ENCODE results near the gene RAD51B.
"Not testable (repeated sequence)": the region's sequence is repeated elsewhere in the genome, so short reads cannot be mapped to it uniquely, and the experiment has no call there.

RAD51B gene

DNA sequence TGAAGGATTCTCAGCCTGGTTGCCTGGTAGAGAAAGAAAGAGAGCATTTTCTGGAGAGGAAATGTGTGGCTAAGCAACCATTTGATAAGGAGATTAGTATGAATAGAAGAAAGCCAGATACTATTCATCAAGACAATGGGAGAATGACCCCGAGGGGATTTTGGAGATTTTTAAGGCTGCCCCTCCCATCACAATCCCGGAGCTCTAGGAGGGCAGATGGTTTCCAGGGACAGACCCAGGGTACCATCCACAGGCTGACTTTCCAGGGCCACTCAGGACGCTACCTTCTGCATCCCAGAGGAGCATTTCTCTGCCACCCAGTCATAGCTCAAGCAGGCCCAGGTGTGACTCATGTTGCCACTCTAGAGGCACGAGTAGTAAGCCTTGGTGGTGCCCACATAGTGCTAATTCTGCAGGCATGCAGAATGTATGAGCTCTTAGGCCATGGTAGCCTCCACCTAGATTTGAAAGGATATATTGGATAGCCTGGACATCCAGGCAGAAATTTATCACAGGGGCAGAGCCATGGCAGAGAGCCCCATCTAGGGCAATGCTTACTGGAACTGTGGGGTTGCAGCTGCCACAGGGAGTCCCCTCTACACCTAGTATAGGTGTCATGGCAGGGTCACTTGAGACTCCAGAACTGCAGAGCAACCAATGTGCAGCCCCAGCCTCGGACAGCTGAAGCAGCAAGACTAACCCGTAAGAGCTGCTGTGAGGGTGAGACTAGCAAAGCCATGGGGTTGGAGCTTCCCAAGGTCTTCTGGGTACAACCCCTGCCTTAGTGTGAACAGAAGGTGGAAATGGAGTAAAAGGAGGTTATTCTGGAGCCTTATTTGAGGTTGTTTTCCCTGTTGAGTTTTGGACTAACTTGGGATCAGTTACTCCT lies 607.3 kb downstream of the RAD51B start:
- no peak for DNase-seq

GRCh38 chr14:68427550-68427890 lies 607.9 kb downstream of the RAD51B start:
- no peak for DNase-seq

GRCh38 chr14:68428900-68429299 lies 609.3 kb downstream of the RAD51B start:
- not testable (repeated sequence) for DNase-seq

- DNase-seq = not testable (repeated sequence)
Measured at GRCh38 chr14:68434173-68434572, 614.6 kb downstream of the RAD51B start.

DNA sequence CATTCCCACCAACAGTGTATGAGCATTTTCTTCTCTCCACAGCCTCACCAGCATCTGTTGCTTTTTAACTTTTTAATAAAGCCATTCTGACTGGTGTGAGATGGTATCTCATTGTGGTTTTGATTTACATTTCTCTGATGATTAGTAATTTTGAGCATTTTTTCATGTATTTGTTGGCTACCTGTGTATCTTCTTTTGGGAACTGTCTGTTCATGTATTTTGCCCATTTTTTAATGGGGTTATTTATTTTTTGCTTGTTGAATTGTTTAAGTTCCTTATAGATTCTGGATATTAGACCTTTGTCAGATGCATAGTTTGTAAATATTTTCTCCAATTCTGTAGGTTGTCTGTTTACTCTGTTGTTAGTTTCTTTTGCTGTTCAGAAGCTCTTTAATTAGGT lies 616.1 kb downstream of the RAD51B start:
- not testable (repeated sequence) for DNase-seq

DNA sequence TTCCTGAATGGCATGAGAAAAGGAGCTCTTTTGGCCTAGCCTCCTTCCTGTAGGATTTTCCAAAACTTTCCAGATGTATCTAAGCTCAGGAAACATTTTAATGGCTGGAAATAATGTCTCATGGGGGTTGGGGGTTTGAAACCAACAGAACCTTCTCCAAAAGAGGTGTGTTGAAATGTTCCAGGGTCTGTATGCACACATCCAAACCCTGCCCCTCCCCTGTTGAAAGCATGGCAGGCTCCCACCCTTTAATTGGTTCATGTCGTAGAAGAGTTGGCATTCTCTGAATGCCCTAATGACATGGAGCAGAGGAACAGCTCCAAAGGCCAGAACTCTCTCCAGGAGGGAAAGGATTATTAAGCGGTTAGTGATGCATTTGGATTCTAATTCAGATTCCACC lies 620.1 kb downstream of the RAD51B start:
- DNase-seq = no peak

- DNase-seq = no peak
Measured at GRCh38 chr14:68440820-68441219, 621.2 kb downstream of the RAD51B start.

- DNase-seq = no peak
Measured at GRCh38 chr14:68441542-68441941, 622.0 kb downstream of the RAD51B start.

DNA sequence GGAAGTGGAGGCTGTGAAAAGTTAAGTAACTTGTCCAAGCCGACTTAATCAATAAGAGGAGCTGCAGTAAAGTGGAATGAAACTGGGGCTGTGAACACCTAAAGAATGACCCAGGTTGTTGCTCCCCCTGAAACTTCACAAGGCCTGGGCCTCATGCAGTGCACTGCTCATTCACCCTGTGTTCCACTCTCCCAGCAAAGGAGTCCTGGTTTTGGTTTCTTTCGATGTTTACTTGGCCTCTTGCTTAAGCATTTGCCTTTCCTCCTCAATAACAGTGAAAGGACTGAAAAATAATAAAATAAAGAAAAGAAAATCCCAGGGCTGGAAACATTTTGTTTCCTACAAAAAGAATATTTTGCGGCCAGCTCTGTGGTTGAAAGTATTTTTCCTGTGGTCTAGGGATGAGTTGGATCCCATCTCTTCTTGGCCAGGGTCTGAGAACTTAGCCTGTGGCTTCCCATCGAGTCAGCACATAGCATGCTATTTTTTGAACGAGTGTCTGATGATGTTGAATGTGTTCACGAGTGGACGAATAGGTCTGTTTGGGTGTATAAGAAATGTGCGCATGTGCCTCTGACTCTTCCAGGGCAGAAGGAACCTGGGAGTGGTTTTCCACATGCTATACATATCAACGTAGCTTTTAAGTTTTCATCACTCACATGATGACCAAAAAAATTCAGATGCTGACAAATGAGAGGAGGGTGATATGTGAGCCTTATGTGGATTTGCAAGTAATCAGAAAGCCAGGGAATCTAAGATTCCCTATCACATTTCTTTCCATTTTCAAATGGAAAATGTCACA lies 623.5 kb downstream of the RAD51B start:
- no peak for DNase-seq

- DNase-seq = no peak
Measured at GRCh38 chr14:68444449-68445168, 625.0 kb downstream of the RAD51B start.

DNA sequence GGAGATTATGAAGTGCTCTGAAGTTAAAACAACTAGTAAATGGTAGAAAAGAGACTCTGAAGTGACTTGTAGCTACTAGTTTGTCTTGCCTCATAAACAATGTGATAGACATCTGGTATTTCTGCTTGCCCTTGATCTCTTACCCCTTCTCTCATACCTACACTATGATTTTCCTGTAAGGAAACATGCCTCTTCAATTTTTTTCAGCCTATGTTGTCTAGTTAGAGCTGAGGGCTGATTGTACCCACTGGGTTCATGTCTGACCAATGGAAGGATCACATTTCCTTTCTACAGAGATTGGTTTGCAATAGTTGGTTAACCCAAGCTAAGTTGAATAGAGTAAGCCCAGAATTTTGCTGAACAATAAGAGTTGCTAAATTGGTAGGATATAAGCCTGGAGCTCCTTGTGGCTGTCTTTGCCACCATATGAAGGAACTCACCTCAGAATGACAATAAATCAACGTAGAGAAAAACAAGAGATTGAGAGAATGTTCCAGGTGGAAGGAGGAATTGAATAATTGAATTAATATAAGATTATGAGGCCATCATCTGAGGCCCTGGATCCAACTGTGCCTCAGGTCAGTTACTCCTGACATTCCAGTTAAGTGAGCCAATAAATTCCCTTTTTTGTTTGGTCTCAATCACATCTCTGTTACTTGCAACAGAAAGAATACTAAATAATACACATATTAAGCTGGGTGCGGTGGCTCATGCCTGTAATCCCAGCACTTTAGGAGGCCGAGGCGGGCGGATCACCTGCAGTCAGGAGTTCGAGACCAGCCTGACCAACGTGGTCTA lies 626.9 kb downstream of the RAD51B start:
- no peak for DNase-seq

GRCh38 chr14:68447581-68448251 lies 628.1 kb downstream of the RAD51B start:
- no peak for DNase-seq

DNA sequence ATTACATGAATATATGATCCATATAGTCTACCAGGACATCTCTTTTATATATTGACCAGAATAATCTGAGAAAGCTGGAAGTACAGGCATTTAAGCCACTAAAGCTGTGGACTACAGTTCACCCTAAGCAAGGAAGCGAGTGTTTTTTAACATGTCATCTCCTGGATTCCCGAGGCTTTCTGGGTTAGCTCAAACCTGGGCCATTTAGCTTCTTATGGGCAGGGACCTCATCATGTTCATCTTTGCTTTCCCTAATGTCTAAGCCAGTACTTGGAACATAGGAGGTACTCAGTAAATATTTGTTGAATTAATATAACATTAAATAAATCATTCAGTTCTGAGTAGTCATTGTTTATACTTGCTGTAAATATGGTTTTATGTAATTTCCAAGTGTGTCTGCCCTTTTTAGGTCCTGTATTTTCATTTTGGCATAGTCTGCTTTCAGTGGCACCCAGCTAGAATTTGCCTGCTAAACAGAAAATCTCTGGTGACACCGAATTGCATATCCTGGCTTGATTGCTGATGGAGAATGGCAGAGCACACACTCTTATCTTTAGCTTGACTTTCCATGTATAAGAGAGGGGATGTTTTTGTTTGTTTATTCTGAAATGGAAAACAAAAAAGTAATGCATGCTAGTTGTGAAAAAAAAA lies 628.8 kb downstream of the RAD51B start:
- no peak for DNase-seq

- DNase-seq = no peak
Measured at GRCh38 chr14:68449561-68450181, 630.1 kb downstream of the RAD51B start.

- no peak for DNase-seq
Measured at GRCh38 chr14:68450391-68451120, 631.0 kb downstream of the RAD51B start.

GRCh38 chr14:68451696-68452373 lies 632.3 kb downstream of the RAD51B start:
- no peak for DNase-seq

DNA sequence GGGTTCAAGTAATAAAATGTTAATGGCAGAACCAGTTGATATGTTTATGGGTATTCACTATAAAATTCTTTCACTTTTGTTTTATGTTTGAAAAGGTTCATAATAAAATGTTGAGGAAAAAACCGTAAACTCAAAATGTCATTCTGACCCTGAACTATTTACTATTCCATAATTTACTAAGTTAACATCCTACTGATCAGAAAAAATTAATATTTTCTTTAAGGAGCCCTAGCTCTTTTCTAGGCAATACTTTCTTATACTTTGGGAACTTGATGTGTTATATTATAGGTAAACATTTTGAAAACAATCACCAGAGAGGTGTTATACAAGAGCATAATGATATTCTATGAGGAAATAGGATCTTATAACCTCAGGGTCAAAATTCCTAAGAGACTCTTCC lies 638.7 kb downstream of the RAD51B start:
- DNase-seq = no peak

DNA sequence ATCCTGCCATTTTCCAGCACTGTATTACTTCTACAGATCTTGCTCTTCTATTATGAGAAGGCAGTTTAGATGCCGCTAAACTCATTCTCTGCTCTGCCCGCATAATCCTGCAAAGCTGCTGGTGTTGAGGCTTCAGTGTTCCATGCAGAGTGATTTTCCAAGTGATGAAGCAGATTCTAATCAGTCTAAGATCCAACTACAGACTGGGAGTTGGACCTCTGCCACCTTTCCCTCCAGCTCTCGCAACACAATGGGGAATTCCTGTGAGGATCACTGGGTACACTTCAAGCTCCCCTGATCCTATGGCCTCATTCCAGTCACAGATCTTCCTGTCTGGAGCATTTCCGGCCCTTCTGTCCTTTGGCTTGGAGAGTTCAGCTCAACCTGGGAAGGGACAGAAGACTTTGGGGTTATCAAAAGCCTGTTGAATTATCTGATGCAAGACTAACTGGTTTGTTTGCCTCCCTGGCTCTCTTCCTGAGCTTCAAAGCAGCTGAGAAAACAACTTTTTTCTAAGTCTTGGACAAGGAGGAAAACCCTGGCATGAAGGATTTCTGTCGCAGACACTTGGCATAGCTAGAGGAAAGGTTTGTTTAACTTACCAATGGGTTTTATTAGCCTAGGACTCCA lies 639.4 kb downstream of the RAD51B start:
- DNase-seq = no peak

GRCh38 chr14:68459480-68460136 lies 640.0 kb downstream of the RAD51B start:
- no peak for DNase-seq
